GM06990 (cell line): ENCODE data around the gene FYN.

Source experiments
- DNase-seq: peaks from one replicate; pipeline ENCODE4 v3.0.0-alpha.2; 2011; ENCODE audit not compliant: insufficient read length; ENCODE audit errors: extremely low read depth
- H3K27me3 ChIP-seq: replicated peaks from 2 replicates; pipeline ENCODE4 v1.6.0; 2011; ENCODE audit warnings: low read length; ENCODE audit not compliant: control insufficient read depth, insufficient read depth
- H3K36me3 ChIP-seq: 2 replicates; pipeline ENCODE4 v1.5.1; 2011; ENCODE audit warnings: low read length; ENCODE audit not compliant: control insufficient read depth, insufficient read depth
- H3K4me3 ChIP-seq: replicated peaks from 2 replicates; pipeline ENCODE4 v1.5.1; 2011; ENCODE audit warnings: low read depth, mild to moderate bottlenecking, control low read depth, low read length
- TF ChIP-seq, protein P1 (sequence below): IDR thresholded peaks from 2 replicates; pipeline ENCODE4 v1.5.1; 2011; ENCODE audit warnings: low read length, control low read depth, mild to moderate bottlenecking, inconsistent platforms; ENCODE audit not compliant: insufficient read depth, poor library complexity, severe bottlenecking

Gene FYN

DNA sequence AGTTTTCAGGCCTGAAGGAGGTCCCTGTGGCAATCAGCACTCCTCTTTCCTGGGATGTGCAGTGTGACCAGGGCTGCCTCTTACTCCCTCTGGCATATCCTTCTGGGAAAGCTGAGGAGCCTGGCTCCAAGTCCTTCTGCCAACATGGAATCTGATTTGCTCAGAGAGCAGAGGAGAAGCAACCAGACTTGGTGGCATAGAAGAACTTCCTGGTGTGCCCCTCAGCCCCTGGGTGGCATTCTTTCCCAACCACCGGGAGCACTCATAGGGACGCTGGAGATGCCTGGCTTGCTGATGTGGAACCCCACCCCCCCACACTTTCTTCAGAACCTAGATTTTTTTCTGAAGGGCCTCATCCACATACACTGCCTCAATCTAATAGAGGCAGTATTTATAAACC, 160.0 kb downstream of the FYN start:
- DNase-seq: no peak
- TF ChIP-seq, protein P1, sequence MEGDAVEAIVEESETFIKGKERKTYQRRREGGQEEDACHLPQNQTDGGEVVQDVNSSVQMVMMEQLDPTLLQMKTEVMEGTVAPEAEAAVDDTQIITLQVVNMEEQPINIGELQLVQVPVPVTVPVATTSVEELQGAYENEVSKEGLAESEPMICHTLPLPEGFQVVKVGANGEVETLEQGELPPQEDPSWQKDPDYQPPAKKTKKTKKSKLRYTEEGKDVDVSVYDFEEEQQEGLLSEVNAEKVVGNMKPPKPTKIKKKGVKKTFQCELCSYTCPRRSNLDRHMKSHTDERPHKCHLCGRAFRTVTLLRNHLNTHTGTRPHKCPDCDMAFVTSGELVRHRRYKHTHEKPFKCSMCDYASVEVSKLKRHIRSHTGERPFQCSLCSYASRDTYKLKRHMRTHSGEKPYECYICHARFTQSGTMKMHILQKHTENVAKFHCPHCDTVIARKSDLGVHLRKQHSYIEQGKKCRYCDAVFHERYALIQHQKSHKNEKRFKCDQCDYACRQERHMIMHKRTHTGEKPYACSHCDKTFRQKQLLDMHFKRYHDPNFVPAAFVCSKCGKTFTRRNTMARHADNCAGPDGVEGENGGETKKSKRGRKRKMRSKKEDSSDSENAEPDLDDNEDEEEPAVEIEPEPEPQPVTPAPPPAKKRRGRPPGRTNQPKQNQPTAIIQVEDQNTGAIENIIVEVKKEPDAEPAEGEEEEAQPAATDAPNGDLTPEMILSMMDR: no peak
- H3K4me3 ChIP-seq: no peak overlapping the region
- H3K27me3 ChIP-seq: no peaks in the 10 kb centered on the region; the same call in 1 of the 2 replicates
- H3K36me3 ChIP-seq: peaks cover 1% of the 10 kb centered on the region; the same call in 1 of the 2 replicates

DNA sequence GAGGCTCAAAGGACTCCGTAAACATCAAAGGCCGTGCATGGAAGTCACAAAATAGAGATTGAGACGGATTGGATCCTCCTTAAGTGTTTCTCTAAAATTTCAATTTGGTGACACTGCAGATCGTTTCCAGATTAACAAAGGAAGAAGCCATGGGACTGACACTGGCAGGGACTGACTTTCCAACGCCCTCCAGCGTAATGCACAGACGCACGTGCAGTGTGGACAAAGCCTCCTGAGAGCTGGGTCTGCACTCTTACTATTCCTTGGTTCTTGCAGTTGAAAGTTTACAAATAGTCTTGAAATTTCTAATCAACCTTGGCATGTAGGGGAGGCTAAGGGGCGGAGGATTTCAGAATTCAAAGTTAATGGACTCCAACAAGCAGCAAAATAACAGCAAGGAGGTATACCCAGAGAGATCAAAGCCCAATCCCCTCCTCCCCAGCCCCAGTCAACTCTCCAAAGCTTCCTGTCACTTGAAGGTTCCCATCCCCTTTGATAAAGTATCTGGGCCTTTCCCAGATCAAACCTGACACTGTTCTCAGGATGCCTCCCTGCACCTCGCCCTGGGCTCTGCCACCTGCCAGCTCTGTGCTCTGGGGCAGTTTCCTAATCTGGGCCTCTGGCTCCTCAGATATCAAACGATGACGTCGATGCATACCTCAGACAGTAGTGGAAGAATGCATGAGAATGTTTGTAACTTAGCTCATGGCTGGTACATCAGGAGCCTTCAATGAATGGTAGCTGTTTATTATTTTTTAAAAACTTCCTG, 161.1 kb downstream of the FYN start:
- TF ChIP-seq, protein P1: no peak
- Histone ChIP-seq H3K27me3 (no peaks in the 10 kb centered on the region; the same call in 1 of the 2 replicates), H3K36me3 (peaks cover 1% of the 10 kb centered on the region; the same call in 1 of the 2 replicates), H3K4me3 (no peak overlapping the region)
- DNase-seq: no peak

DNA sequence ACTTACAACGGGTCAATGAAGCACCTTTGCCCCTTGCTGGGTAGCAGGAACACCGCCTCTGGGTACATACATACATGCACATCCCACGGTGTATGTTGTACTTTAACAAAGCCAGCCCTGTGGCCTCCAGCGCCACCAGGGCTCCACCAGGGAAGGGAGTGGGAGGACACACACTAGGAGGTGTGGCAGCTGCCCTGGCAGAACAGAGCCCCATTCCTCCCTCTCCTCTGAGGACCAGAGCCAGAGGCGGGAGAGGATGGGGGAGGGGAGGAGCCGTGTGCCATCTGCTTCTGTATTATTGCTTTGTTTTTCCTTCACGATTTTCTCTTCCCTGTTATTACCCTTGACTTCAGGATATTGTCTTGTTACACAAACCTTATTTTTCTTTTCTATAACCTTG, 161.8 kb downstream of the FYN start:
- DNase-seq: no peak
- TF ChIP-seq, protein P1: no peak
- Histone ChIP-seq H3K27me3 (no peaks in the 10 kb centered on the region; the same call in 1 of the 2 replicates), H3K4me3 (no peak overlapping the region), H3K36me3 (peaks cover 1% of the 10 kb centered on the region; the same call in 1 of the 2 replicates)

DNA sequence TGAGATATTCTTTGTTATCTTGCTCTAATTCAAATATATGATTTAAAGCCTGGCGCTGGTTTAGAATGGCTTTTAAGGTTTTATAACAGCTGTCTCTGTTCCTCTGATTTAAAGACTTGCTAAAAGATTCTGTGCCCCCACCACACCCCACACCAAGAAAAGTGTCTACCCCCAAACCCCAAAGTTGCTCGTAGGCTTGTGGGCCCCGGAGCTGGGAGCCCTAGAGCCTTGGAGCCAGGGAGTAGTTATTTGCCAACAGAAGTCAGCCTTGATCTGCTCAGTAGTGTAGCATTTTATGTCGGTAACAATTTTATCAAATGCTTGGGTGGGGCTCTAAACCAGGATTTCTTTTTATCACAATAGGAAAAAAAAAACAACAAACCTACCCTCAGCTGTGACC, 162.3 kb downstream of the FYN start:
- no peak for DNase-seq
- H3K27me3 ChIP-seq: no peaks in the 10 kb centered on the region; the same call in 1 of the 2 replicates
- peaks cover 1% of the 10 kb centered on the region; the same call in 1 of the 2 replicates for H3K36me3 ChIP-seq
- no peak overlapping the region for H3K4me3 ChIP-seq
- TF ChIP-seq, protein P1: no peak

DNA sequence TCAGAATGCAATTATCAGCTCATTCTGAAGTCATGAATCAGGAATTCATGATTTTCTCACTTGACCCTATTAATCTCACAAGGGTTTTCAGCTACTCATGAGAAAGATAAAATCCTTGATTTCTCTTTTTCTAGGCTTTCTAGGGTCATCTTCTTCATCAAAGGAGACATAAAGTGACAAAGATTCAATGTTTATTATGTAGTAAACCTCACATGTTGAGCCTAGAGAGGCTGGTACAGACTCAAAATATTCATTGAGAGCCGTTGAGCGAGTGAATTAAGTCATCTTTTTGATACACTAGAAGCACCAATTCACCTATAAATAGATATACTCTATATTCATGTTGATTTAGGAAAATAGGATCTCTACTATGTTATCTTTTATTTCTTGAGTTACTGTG, 162.8 kb downstream of the FYN start:
- Histone ChIP-seq H3K36me3 (peaks cover under 1% of the 10 kb centered on the region; the same call in 1 of the 2 replicates), H3K4me3 (no peak overlapping the region), H3K27me3 (no peaks in the 10 kb centered on the region; the same call in 1 of the 2 replicates)
- DNase-seq: no peak
- TF ChIP-seq, protein P1: no peak
